Measurements from ENCODE around the gene PCCA. TPM values are rescaled to one million over a fixed set of nuclear protein-coding genes. Genes with fewer than 3 reads are reported as not detected.

Gene PCCA
- polyA plus RNA-seq, 1 of the 3 experiments (the other 2 are of a cell fraction) = 7.3 TPM

GRCh38 chr13:100442095-100442832 lies 353.4 kb downstream of the PCCA start:
- 95% methylated on average over 9 of the region's 9 CpGs for WGBS (ENCODE audit: low lambda C conversion rate)
- Histone ChIP-seq H3K36me3 (replicated peaks in 1 of 2; ENCODE audit: control insufficient read depth in 1 of 2, insufficient read depth in 2 of 2, low read length in 1 of 2) (peaks cover 0 to 7% of the 10 kb centered on the region in 2 experiments), H3K9me2 (no peaks in the 10 kb centered on the region), H3K4me3 (ENCODE audit: low read depth in 2 of 2, low read length in 1 of 2) (no peak overlapping the region), H2AFZ (ENCODE audit: low read depth) (no peak overlapping the region), H3K27ac (ENCODE audit: low read depth in 2 of 2, low read length in 1 of 2) (peak overlapping the region in 1 of 2 experiments; percentile 72; a peak in 2 of 4 replicates), H3K79me2 (ENCODE audit: insufficient read depth) (no peaks in the 10 kb centered on the region), H3K27me3 (ENCODE audit: insufficient read depth) (no peaks in the 10 kb centered on the region), H3K4me1 (ENCODE audit: control insufficient read depth in 1 of 2, insufficient read depth in 2 of 2, low read depth in 1 of 2, low read length in 1 of 2) (peaks cover 0 to 20% of the 10 kb centered on the region in 2 experiments; a peak in 1 of 4 replicates), H3F3A (replicated peaks; ENCODE audit: insufficient read depth) (peaks cover 21% of the 10 kb centered on the region), H3K9ac (no peak overlapping the region), H3K9me3 (no peaks in the 10 kb centered on the region), H3K4me2 (peak overlapping the region; percentile 42; the same call in 1 of the 2 replicates), H4K20me1 (ENCODE audit: insufficient read depth) (no peaks in the 10 kb centered on the region)
- POLR2A ChIA-PET = interaction anchor here (0.6 kb wide), 1 partner anchor 57 kb away, joined by 3 read pairs; no protein-coding TSS in a partner anchor
- TF ChIP-seq NRF1 (IDR thresholded peaks at IDR 0.05; ENCODE audit: low read depth, low read length) (no peak), CHD2 (IDR thresholded peaks at IDR 0.05; ENCODE audit: low read length, partially characterized antibody) (no peak), RFX5 (IDR thresholded peaks at IDR 0.05; ENCODE audit: low read length) (no peak), MEF2A (IDR thresholded peaks at IDR 0.05; ENCODE audit: borderline replicate concordance, low read depth) (no peak), NFIC (IDR thresholded peaks at IDR 0.05; ENCODE audit: borderline replicate concordance) (no peak), MAX (IDR thresholded peaks at IDR 0.05; ENCODE audit: low read depth) (no peak)
- TF ChIP-seq, protein P1, sequence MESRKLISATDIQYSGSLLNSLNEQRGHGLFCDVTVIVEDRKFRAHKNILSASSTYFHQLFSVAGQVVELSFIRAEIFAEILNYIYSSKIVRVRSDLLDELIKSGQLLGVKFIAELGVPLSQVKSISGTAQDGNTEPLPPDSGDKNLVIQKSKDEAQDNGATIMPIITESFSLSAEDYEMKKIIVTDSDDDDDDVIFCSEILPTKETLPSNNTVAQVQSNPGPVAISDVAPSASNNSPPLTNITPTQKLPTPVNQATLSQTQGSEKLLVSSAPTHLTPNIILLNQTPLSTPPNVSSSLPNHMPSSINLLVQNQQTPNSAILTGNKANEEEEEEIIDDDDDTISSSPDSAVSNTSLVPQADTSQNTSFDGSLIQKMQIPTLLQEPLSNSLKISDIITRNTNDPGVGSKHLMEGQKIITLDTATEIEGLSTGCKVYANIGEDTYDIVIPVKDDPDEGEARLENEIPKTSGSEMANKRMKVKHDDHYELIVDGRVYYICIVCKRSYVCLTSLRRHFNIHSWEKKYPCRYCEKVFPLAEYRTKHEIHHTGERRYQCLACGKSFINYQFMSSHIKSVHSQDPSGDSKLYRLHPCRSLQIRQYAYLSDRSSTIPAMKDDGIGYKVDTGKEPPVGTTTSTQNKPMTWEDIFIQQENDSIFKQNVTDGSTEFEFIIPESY (IDR thresholded peaks at IDR 0.05; ENCODE audit: borderline replicate concordance, low read depth) = no peak
- TF ChIP-seq, protein P2, sequence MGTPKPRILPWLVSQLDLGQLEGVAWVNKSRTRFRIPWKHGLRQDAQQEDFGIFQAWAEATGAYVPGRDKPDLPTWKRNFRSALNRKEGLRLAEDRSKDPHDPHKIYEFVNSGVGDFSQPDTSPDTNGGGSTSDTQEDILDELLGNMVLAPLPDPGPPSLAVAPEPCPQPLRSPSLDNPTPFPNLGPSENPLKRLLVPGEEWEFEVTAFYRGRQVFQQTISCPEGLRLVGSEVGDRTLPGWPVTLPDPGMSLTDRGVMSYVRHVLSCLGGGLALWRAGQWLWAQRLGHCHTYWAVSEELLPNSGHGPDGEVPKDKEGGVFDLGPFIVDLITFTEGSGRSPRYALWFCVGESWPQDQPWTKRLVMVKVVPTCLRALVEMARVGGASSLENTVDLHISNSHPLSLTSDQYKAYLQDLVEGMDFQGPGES (IDR thresholded peaks at IDR 0.05; ENCODE audit: low read depth, low read length) = no peak
- CTCF ChIA-PET = no interaction called here
- no peak for DNase-seq

DNA sequence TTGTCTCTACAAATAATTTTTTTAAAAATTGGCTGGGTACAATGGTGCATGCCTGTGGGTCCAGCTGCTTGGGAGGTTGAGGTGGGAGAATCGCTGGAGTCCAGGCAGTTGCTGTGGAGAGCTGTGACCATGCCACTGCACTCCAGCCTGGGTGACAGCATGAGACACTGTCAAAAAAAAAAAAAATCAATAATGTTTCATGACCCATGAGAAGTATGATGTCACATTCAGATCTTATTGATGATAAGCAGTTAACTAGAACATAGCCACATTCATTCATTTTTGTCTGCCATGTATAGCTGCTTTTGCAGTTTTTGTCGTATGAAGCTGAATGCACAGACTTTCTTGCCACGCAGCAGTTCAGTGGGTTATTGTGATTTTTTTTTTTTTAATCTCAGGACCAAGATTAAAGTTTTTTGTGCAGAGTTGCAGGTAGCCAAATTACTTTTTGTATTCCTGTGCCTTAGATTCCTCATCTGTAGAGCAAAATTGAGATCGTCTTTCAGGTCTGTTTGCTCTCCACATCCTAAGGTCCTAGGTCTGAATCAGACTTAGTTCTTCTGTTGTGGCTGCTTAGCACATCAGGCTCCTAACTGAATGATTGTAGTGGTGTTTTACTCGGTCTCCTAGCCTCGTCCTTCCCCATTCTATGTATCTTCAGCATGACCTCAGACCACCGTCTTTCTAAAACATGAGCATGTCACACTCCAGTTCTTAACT lies 354.5 kb downstream of the PCCA start:
- no peaks in the 10 kb centered on the region for H3K9me2 ChIP-seq
- ChIA-PET CTCF (interaction anchor here (0.6 kb wide), 1 partner anchor 10 kb away, joined by 3 read pairs; no protein-coding TSS in a partner anchor), POLR2A (interaction anchor here (0.6 kb wide), 1 partner anchor 58 kb away, joined by 3 read pairs; no protein-coding TSS in a partner anchor)
- peak; percentile 10 for DNase-seq
- H3K36me3 ChIP-seq (replicated peaks in 1 of 2; ENCODE audit: control insufficient read depth in 1 of 2, insufficient read depth in 2 of 2, low read length in 1 of 2) = peaks cover 0 to 7% of the 10 kb centered on the region in 2 experiments
- no peak overlapping the region for H3K4me2 ChIP-seq
- peaks cover 21% of the 10 kb centered on the region for H3F3A ChIP-seq (replicated peaks; ENCODE audit: insufficient read depth)
- no peaks in the 10 kb centered on the region for H4K20me1 ChIP-seq (ENCODE audit: insufficient read depth)
- H2AFZ ChIP-seq (ENCODE audit: low read depth) = no peak overlapping the region
- no peaks in the 10 kb centered on the region for H3K27me3 ChIP-seq (ENCODE audit: insufficient read depth)
- WGBS (ENCODE audit: low lambda C conversion rate) = 80% methylated on average over 7 of the region's 7 CpGs
- H3K9ac ChIP-seq = no peak overlapping the region
- no peaks in the 10 kb centered on the region for H3K79me2 ChIP-seq (ENCODE audit: insufficient read depth)
- H3K27ac ChIP-seq (ENCODE audit: low read depth in 2 of 2, low read length in 1 of 2) = peak overlapping the region in 1 of 2 experiments; percentile 8; a peak in 1 of 4 replicates
- H3K4me1 ChIP-seq (ENCODE audit: control insufficient read depth in 1 of 2, insufficient read depth in 2 of 2, low read depth in 1 of 2, low read length in 1 of 2) = peaks cover 0 to 20% of the 10 kb centered on the region in 2 experiments; a peak in 1 of 4 replicates
- no peak overlapping the region for H3K4me3 ChIP-seq (ENCODE audit: low read depth in 2 of 2, low read length in 1 of 2)
- no peaks in the 10 kb centered on the region for H3K9me3 ChIP-seq
- TF ChIP-seq SIN3A (IDR thresholded peaks at IDR 0.05; ENCODE audit: borderline replicate concordance, low read depth, low read length) (no peak), NFIC (IDR thresholded peaks at IDR 0.05; ENCODE audit: borderline replicate concordance) (no peak), TCF12 (IDR thresholded peaks at IDR 0.05) (no peak), MAX (IDR thresholded peaks at IDR 0.05; ENCODE audit: low read depth) (no peak), PBX3 (IDR thresholded peaks at IDR 0.05) (no peak), SMC3 (IDR thresholded peaks at IDR 0.05; ENCODE audit: low read depth, low read length) (no peak), RXRA (IDR thresholded peaks at IDR 0.05; ENCODE audit: borderline replicate concordance, low read depth) (no peak), FOXM1 (IDR thresholded peaks at IDR 0.05; ENCODE audit: low read depth) (no peak), REST (IDR thresholded peaks at IDR 0.05; ENCODE audit: low read depth, low read length) (no peak), JUND (IDR thresholded peaks at IDR 0.05) (no peak)
